ENCODE results near the gene GMDS. TPM values are rescaled to one million over a fixed set of nuclear protein-coding genes. Genes with fewer than 3 reads are reported as not detected.

The GMDS gene
- total RNA-seq, 2 experiments from 2014 or later: 29.2 to 34.3 TPM

DNA sequence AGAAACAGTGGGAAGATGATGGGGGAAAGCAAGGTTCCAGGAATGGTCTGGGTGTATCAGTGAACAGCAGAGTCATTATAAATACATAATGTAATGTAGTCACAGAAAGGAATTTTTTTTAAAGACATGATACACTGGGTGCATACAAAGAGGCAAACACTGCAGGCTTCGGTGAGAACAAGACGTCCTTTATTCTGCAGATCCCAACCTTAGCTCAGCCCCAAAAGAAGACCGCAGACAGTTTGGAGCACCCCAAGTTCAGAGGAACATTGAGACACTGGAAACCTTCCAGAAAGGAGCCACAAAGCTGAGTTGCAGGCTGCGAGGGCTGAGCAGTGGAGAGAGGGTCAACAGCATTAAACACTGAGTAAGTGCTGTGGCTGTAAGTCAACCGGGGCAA is 666.3 kb downstream of the GMDS start:
- Mint-ChIP-seq H3K9me3 (no peaks in the 10 kb centered on the region), H3K27me3 (peaks cover 5% of the 10 kb centered on the region), H3K4me3 (no peak overlapping the region), H3K27ac (no peak overlapping the region), H3K4me1 (no peaks in the 10 kb centered on the region), H3K36me3 (no peaks in the 10 kb centered on the region)
- ATAC-seq (ENCODE audit: low read depth) (no peak), DNase-seq (no peak)
- POLR2A ChIA-PET: no interaction called here

DNA sequence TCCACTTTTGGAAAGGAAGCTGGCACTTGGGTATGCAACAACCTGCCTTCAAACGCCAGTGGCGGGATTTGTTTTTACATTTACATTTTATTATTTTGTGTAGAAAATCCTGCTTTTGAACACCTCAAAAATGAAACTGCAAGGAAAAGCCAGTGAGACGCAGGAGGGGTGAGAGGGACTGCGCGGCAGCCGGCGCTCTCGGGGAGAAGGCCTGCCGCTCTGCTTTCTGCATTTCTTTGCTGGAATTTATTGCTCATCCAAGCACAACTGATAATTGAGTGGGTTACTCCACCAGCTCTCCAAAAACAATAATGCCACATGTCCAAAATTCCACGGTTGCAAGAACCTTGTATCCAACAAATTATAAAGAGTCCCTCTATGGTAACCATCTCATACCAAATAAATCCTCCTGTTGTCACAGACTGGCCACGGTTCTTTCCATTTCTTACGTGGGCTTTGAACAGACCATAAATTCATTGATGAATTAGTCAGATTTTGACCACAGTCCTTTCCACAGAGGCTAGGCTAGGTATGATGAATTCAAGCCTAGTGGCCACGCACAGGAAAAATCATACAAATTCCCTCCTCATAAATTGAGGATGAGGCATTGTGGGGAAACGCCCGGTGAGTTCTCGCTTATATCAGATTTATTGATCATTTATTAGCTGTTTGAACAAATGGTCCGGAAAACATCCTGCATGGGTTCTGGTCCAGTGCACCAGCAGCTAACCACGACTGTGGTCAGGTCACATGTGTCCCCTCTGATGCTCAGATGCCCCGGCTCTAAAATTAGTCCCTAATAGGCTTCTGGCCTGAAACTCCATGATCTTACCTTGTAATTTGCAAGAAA is 667.3 kb downstream of the GMDS start:
- no peaks in the 10 kb centered on the region for H3K9me3 Mint-ChIP-seq
- no peaks in the 10 kb centered on the region for H3K4me1 Mint-ChIP-seq
- H3K27me3 Mint-ChIP-seq: peaks cover 3% of the 10 kb centered on the region
- ATAC-seq (ENCODE audit: low read depth) (no peak), DNase-seq (no peak)
- no peak overlapping the region for H3K4me3 Mint-ChIP-seq
- no peak overlapping the region for H3K27ac Mint-ChIP-seq
- no peaks in the 10 kb centered on the region for H3K36me3 Mint-ChIP-seq
- POLR2A ChIA-PET: no interaction called here

DNA sequence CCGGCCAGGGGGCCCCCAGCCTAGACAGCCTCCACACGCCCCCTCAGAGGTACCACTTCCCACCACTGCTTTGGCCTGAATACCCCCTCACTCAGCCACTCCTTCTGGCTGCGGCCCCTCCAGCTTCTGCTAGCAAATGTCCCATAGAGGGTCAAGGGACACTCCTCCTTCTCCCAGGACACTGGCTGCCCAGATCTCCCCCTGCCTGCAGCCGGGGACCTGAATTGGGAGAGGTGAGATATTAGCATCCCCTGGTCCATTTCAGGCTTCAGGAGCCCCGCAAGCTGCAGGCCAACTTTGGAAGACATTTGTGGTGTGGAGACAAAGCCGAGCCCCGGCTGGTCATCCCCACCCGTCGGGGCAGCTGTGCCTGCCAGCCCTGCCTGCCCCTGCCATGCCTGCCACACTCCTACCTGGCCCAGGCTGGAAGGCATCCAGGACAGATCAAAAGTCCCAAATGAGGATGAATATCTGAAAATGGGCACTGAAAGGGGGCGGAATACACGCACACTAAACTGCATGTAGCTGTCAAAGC is 668.2 kb downstream of the GMDS start:
- H3K27me3 Mint-ChIP-seq: peaks cover 2% of the 10 kb centered on the region
- POLR2A ChIA-PET: no interaction called here

DNA sequence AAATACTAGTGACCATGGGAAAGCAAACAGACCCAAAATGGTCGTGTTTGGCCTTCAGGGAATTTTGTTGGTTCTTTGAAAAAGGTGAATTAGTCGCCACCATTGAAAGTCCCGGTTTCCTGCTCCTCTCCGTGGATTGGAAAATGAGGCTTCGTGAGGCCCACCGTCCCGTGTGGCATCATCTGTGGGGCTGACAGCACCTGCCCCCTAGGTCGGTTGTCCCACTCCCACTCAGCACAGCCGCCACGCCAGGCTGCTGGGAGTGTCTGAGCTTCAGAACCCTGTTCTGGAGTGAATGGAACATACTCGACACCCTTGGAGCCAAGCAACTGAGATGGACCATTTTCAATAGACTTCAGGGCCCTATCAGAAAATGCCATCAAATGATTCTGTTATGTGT is 668.7 kb downstream of the GMDS start:
- Mint-ChIP-seq H3K27me3 (peaks cover 2% of the 10 kb centered on the region), H3K9me3 (peaks cover 1% of the 10 kb centered on the region), H3K4me1 (no peaks in the 10 kb centered on the region), H3K36me3 (no peaks in the 10 kb centered on the region), H3K4me3 (no peak overlapping the region), H3K27ac (no peak overlapping the region)
- ATAC-seq (ENCODE audit: low read depth) (no peak), DNase-seq (no peak)
- POLR2A ChIA-PET: no interaction called here

More for the DNA sequence above, 668.2 kb downstream of the GMDS start:
- DNase-seq (no peak), ATAC-seq (ENCODE audit: low read depth) (no peak)
- H3K27ac Mint-ChIP-seq: no peak overlapping the region
- no peak overlapping the region for H3K4me3 Mint-ChIP-seq
- no peaks in the 10 kb centered on the region for H3K4me1 Mint-ChIP-seq
- no peaks in the 10 kb centered on the region for H3K36me3 Mint-ChIP-seq
- peaks cover 1% of the 10 kb centered on the region for H3K9me3 Mint-ChIP-seq

DNA sequence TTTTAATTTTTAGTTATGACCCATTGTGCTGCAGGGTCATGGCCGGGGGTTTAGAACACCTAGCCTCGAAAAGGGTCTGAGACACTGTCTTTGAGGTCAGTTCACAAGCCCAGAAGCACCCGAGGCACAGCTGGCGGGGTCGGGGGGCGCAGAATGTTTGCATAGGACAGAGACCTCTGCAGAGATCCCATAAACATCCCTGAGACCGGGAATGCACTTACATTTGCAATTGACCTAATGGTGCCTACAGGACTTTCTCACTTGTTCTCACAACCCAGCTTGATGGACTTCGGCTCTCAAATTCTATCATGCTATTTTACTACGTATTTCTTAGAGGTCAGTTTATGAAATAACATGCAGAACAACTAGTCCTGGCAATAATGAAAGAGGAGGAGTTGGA is 669.2 kb downstream of the GMDS start:
- peaks cover 2% of the 10 kb centered on the region for H3K27me3 Mint-ChIP-seq
- no peak overlapping the region for H3K27ac Mint-ChIP-seq
- H3K9me3 Mint-ChIP-seq: peaks cover 5% of the 10 kb centered on the region
- ATAC-seq (ENCODE audit: low read depth): no peak
- no peaks in the 10 kb centered on the region for H3K4me1 Mint-ChIP-seq
- no peaks in the 10 kb centered on the region for H3K36me3 Mint-ChIP-seq
- H3K4me3 Mint-ChIP-seq: no peak overlapping the region
- DNase-seq: no peak
- POLR2A ChIA-PET: no interaction called here

DNA sequence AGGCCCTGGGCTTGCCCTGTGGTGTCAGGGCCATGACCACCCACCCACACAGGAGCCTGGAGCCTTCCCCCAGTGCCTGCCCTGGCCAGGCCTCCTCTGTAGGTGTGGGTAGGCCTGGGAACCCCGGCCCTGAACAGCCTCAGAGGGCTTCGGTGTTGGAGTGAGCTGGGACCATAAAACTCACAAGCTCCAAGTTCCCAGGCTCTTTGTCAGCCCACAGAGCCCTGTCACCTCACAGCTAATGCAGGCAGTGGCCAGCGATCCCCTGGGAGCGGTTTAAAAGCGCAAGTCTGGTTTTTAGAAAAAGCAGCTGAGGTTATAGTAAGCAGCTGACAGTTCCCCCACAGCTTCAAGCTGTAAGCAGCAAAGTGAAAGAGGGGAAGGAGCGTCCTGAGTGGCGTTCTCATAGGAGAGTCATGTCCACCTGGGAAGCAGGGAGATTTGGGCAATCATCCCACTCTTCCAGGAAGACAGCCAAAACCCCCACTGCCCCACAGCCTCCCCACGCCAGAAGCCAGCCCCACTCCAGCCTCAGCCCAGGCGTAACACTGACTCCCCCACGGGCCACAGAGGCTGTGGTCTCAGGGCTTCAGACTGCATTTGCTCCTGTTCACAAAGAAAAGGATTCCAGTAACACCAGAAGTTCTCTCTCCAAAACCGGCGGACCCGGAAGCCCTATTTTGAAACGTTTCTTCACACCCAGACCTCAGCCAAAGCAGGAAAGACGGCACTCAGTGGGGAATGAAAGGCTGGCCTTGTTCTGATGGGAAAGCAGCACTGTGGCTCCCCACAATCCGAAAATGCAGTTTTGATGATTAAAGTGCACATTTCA is 670.0 kb downstream of the GMDS start:
- H3K4me1 Mint-ChIP-seq: no peaks in the 10 kb centered on the region
- peaks cover 5% of the 10 kb centered on the region for H3K27me3 Mint-ChIP-seq
- POLR2A ChIA-PET: no interaction called here
- no peaks in the 10 kb centered on the region for H3K36me3 Mint-ChIP-seq
- peaks cover 9% of the 10 kb centered on the region for H3K9me3 Mint-ChIP-seq
- ATAC-seq (ENCODE audit: low read depth) (no peak), DNase-seq (no peak)
- no peak overlapping the region for H3K27ac Mint-ChIP-seq
- H3K4me3 Mint-ChIP-seq: no peak overlapping the region

DNA sequence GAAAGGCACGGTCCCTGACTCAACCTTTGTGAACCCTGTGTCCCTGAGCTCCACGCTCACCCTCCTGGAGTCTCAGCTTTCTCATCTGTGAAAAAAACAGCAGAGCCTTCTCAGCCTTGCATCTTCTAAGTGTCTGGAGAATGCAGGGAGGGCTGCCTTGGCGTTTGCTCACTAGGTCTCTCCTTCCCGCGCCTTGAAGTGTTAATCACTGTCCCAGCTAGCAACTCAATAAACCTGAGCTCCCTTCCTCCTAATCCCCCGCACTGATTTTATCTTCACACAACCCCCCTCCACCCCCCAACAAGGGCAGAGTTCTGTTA is 670.6 kb downstream of the GMDS start:
- Mint-ChIP-seq H3K36me3 (no peaks in the 10 kb centered on the region), H3K27me3 (peaks cover 5% of the 10 kb centered on the region), H3K4me1 (no peaks in the 10 kb centered on the region), H3K9me3 (peaks cover 9% of the 10 kb centered on the region), H3K4me3 (no peak overlapping the region), H3K27ac (no peak overlapping the region)
- ATAC-seq (ENCODE audit: low read depth): no peak
- POLR2A ChIA-PET: no interaction called here
- DNase-seq: no peak

DNA sequence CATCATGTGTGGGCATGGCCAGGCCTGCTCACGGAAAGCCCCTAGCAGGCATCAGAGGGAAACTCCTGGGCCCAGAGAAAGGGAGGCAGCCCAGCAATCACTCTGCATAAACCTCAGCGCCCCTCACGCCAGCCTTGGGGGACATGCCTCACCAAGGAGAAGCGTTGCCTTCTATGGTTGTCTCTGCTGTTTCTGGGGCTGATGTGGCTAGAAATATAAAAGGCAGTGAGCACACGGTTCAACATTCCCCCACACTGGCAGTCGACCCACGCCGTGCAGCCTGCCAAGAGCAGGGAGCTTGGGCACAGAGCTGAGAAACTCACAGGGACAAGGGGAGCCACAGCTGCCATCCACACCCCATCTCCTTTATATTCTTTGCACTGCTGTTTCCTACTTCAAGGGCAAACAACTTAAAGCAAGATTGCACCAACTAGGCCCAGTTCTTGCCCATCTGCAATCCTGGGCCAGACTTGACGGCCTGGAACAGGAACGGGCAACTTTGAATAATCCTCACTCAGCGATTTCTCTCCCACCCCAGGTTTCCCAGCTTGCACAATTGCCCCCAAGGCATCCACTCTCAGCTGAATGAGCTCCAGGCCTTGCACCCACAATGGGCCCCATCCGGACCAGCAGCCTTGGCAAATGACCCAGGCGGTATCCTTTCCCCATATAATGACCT is 671.2 kb downstream of the GMDS start:
- Mint-ChIP-seq H3K9me3 (peaks cover 9% of the 10 kb centered on the region), H3K36me3 (no peaks in the 10 kb centered on the region), H3K27ac (no peak overlapping the region), H3K4me1 (no peaks in the 10 kb centered on the region), H3K4me3 (no peak overlapping the region), H3K27me3 (peaks cover 5% of the 10 kb centered on the region)
- POLR2A ChIA-PET: no interaction called here
- DNase-seq: no peak
- no peak for ATAC-seq (ENCODE audit: low read depth)

Measured in activated naive CD8-positive, alpha-beta T cell treated with anti-CD3 and anti-CD28 coated beads, Interleukin-2, amount 10 ng/mL, durations not matched to agents 7 days and 5 days (primary cell).